HL-60 (cell line): Measurements from ENCODE around the gene CAMK2D.

Experiments used
- GABPA ChIP-seq: IDR thresholded peaks from 2 replicates; pipeline ENCODE4 v1.6.1; 2012; ENCODE audit warnings: low read depth
- POLR2AphosphoS5 ChIP-seq: IDR thresholded peaks from 2 replicates; pipeline ENCODE4 v1.6.1; 2012; ENCODE audit warnings: low read depth
- SPI1 ChIP-seq: IDR thresholded peaks from 2 replicates; pipeline ENCODE4 v1.6.1; 2012; ENCODE audit warnings: low read depth, mild to moderate bottlenecking, borderline replicate concordance
- TF ChIP-seq, protein P1 (sequence below): IDR thresholded peaks from one replicate; pipeline ENCODE4 v1.5.1; 2011; ENCODE audit warnings: low read length, control low read depth, inconsistent platforms; ENCODE audit not compliant: insufficient read depth
- TF ChIP-seq, protein P2 (sequence below): IDR thresholded peaks from 2 replicates; pipeline ENCODE4 v1.6.1; 2012; ENCODE audit warnings: low read depth; ENCODE audit not compliant: insufficient replicate concordance

DNA sequence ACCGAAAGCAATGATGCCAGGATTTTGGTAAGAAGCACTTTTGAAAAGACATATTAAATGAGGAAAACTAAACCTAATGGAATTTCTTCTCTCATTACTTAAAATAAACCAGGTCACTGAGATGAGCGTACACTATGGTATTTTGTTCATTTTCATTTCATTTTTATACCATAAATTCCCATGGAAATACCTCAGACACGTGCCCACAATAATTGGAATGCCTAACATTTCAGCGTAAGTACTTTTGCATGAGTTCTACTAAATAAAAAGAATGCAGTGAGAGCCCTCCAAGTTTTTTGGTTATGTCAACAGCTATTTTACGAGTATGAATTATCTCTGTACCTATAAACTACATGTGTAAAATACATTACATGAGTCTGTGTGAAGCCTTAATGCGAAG, 3.2 kb downstream of the CAMK2D start:
- TF ChIP-seq POLR2AphosphoS5: no peak
- TF ChIP-seq, protein P1, sequence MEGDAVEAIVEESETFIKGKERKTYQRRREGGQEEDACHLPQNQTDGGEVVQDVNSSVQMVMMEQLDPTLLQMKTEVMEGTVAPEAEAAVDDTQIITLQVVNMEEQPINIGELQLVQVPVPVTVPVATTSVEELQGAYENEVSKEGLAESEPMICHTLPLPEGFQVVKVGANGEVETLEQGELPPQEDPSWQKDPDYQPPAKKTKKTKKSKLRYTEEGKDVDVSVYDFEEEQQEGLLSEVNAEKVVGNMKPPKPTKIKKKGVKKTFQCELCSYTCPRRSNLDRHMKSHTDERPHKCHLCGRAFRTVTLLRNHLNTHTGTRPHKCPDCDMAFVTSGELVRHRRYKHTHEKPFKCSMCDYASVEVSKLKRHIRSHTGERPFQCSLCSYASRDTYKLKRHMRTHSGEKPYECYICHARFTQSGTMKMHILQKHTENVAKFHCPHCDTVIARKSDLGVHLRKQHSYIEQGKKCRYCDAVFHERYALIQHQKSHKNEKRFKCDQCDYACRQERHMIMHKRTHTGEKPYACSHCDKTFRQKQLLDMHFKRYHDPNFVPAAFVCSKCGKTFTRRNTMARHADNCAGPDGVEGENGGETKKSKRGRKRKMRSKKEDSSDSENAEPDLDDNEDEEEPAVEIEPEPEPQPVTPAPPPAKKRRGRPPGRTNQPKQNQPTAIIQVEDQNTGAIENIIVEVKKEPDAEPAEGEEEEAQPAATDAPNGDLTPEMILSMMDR: no peak
- TF ChIP-seq, protein P2, sequence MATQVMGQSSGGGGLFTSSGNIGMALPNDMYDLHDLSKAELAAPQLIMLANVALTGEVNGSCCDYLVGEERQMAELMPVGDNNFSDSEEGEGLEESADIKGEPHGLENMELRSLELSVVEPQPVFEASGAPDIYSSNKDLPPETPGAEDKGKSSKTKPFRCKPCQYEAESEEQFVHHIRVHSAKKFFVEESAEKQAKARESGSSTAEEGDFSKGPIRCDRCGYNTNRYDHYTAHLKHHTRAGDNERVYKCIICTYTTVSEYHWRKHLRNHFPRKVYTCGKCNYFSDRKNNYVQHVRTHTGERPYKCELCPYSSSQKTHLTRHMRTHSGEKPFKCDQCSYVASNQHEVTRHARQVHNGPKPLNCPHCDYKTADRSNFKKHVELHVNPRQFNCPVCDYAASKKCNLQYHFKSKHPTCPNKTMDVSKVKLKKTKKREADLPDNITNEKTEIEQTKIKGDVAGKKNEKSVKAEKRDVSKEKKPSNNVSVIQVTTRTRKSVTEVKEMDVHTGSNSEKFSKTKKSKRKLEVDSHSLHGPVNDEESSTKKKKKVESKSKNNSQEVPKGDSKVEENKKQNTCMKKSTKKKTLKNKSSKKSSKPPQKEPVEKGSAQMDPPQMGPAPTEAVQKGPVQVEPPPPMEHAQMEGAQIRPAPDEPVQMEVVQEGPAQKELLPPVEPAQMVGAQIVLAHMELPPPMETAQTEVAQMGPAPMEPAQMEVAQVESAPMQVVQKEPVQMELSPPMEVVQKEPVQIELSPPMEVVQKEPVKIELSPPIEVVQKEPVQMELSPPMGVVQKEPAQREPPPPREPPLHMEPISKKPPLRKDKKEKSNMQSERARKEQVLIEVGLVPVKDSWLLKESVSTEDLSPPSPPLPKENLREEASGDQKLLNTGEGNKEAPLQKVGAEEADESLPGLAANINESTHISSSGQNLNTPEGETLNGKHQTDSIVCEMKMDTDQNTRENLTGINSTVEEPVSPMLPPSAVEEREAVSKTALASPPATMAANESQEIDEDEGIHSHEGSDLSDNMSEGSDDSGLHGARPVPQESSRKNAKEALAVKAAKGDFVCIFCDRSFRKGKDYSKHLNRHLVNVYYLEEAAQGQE: no peak
- TF ChIP-seq SPI1: no peak
- no peak for TF ChIP-seq GABPA
